HG03439 (cell line): ENCODE data around the gene OSCAR.
A peak's percentile ranks its signal among the peaks of the same experiment; 100 is the strongest.

Source experiments
- ATAC-seq: cut with Tn5 transposase; IDR thresholded peaks from one replicate; pipeline ENCODE4 v1.9.1; 2021; ENCODE audit warnings: mild to moderate bottlenecking, moderate library complexity; ENCODE audit not compliant: unreplicated experiment

The OSCAR gene

GRCh38 chr19:54100561-54100960, at the start of gene OSCAR:
OSCAR (minus strand) TSS chr19:54100803; CDS start chr19:54100792, 11 bp downstream.
- ATAC-seq, result no peak

- no peak for ATAC-seq
These were observed 48.6 kb upstream of the OSCAR start for GRCh38 chr19:54149021-54149812.

- ATAC-seq, result no peak
These were observed 47.6 kb upstream of the OSCAR start for GRCh38 chr19:54148158-54148557.

- no peak for ATAC-seq
These were observed 47.1 kb upstream of the OSCAR start for GRCh38 chr19:54147676-54148075.

- ATAC-seq, result no peak
These were observed 45.0 kb upstream of the OSCAR start for GRCh38 chr19:54145541-54146158.

GRCh38 chr19:54142166-54142780, 41.7 kb upstream of the OSCAR start:
- ATAC-seq, result no peak

- no peak for ATAC-seq
These were observed 40.8 kb upstream of the OSCAR start for GRCh38 chr19:54141356-54141755.

- no peak for ATAC-seq
These were observed 38.1 kb upstream of the OSCAR start for GRCh38 chr19:54138489-54139256.

- no peak for ATAC-seq
These were observed 37.3 kb upstream of the OSCAR start, which contains the start of gene CNOT3 for GRCh38 chr19:54137699-54138488. CNOT3 (plus strand) TSS chr19:54137762; CDS start chr19:54142979, 5,217 bp downstream.

- ATAC-seq, result peak; percentile 81
These were observed 36.5 kb upstream of the OSCAR start for GRCh38 chr19:54136864-54137698.

- no peak for ATAC-seq
These were observed 35.7 kb upstream of the OSCAR start for GRCh38 chr19:54136086-54136863.

GRCh38 chr19:54133957-54134590, 33.5 kb upstream of the OSCAR start:
- ATAC-seq, result no peak

GRCh38 chr19:54133312-54133956, 32.8 kb upstream of the OSCAR start:
- ATAC-seq, result no peak

GRCh38 chr19:54129617-54129996, 29.0 kb upstream of the OSCAR start:
- no peak for ATAC-seq

- ATAC-seq, result no peak
These were observed 28.4 kb upstream of the OSCAR start for GRCh38 chr19:54128796-54129616.

GRCh38 chr19:54128441-54128725, 27.8 kb upstream of the OSCAR start:
- no peak for ATAC-seq
